ENCODE measurements around the gene INPP4B.

INPP4B gene

GRCh38 chr4:142539796-142540482 is 306.2 kb downstream of the INPP4B start:
- no peaks in the 10 kb centered on the region for H4K20me1 ChIP-seq (ENCODE audit: insufficient read depth)
- H3K9ac ChIP-seq: no peak overlapping the region
- no peaks in the 10 kb centered on the region for H3K36me3 ChIP-seq (ENCODE audit: insufficient read depth)
- no peak for TF ChIP-seq CTCF (conservative IDR thresholded peaks at IDR 0.05; ENCODE audit: low read depth, low read length)
- no peaks in the 10 kb centered on the region for H3K79me2 ChIP-seq (ENCODE audit: insufficient read depth, low read depth)
- H3K27ac ChIP-seq: no peak overlapping the region
- H3K4me2 ChIP-seq: no peak overlapping the region
- H3K4me3 ChIP-seq (IDR thresholded peaks at IDR 0.05; ENCODE audit: insufficient read depth, low read depth, low read length): no peak overlapping the region
- no peak overlapping the region for H2AFZ ChIP-seq (ENCODE audit: low read depth)
- no peaks in the 10 kb centered on the region for H3K27me3 ChIP-seq (ENCODE audit: insufficient read depth, low read depth)
- no peaks in the 10 kb centered on the region for H3K4me1 ChIP-seq (ENCODE audit: low read depth, poor library complexity, severe bottlenecking)

GRCh38 chr4:142535009-142535408 is 311.1 kb downstream of the INPP4B start:
- H3K36me3 ChIP-seq (ENCODE audit: insufficient read depth): no peaks in the 10 kb centered on the region
- TF ChIP-seq CTCF (conservative IDR thresholded peaks at IDR 0.05; ENCODE audit: low read depth, low read length): no peak
- no peaks in the 10 kb centered on the region for H3K79me2 ChIP-seq (ENCODE audit: insufficient read depth, low read depth)
- H3K4me1 ChIP-seq (ENCODE audit: low read depth, poor library complexity, severe bottlenecking): no peaks in the 10 kb centered on the region
- no peak overlapping the region for H3K4me3 ChIP-seq (IDR thresholded peaks at IDR 0.05; ENCODE audit: insufficient read depth, low read depth, low read length)
- no peak overlapping the region for H3K4me2 ChIP-seq
- H3K9ac ChIP-seq: no peak overlapping the region
- no peak overlapping the region for H2AFZ ChIP-seq (ENCODE audit: low read depth)
- no peaks in the 10 kb centered on the region for H3K27me3 ChIP-seq (ENCODE audit: insufficient read depth, low read depth)
- H3K27ac ChIP-seq: no peak overlapping the region
- H4K20me1 ChIP-seq (ENCODE audit: insufficient read depth): no peaks in the 10 kb centered on the region

GRCh38 chr4:142532054-142532453 is 314.0 kb downstream of the INPP4B start:
- H3K4me2 ChIP-seq: no peak overlapping the region
- no peaks in the 10 kb centered on the region for H3K27me3 ChIP-seq (ENCODE audit: insufficient read depth, low read depth)
- no peaks in the 10 kb centered on the region for H3K79me2 ChIP-seq (ENCODE audit: insufficient read depth, low read depth)
- H3K36me3 ChIP-seq (ENCODE audit: insufficient read depth): no peaks in the 10 kb centered on the region
- no peak overlapping the region for H2AFZ ChIP-seq (ENCODE audit: low read depth)
- no peak overlapping the region for H3K4me3 ChIP-seq (IDR thresholded peaks at IDR 0.05; ENCODE audit: insufficient read depth, low read depth, low read length)
- no peaks in the 10 kb centered on the region for H4K20me1 ChIP-seq (ENCODE audit: insufficient read depth)
- TF ChIP-seq CTCF (conservative IDR thresholded peaks at IDR 0.05; ENCODE audit: low read depth, low read length): no peak
- no peak overlapping the region for H3K27ac ChIP-seq
- H3K9ac ChIP-seq: no peak overlapping the region
- H3K4me1 ChIP-seq (ENCODE audit: low read depth, poor library complexity, severe bottlenecking): no peaks in the 10 kb centered on the region

DNA sequence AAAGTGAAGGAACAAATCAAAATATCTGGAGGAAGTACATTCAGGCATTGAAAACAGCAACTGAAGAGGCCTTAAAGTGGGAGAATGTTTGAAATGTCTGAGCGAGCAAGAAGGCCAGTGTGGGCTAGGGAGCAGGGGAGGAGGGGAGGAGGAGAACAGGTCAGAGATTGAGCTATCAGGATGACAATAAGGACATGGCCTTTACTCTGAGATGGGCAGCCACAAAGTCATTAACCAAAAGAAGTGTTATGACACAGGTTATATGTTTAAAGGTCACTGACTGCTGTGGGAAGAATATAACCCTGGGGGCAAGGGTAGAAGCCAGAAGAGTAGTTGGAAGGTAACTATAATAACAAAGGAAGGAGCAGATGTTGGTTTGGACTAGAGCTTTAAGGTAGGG is 315.4 kb downstream of the INPP4B start:
- no peak overlapping the region for H3K9ac ChIP-seq
- H3K27me3 ChIP-seq (ENCODE audit: insufficient read depth, low read depth): no peaks in the 10 kb centered on the region
- no peak overlapping the region for H3K4me3 ChIP-seq (IDR thresholded peaks at IDR 0.05; ENCODE audit: insufficient read depth, low read depth, low read length)
- H3K36me3 ChIP-seq (ENCODE audit: insufficient read depth): no peaks in the 10 kb centered on the region
- H2AFZ ChIP-seq (ENCODE audit: low read depth): no peak overlapping the region
- no peak overlapping the region for H3K4me2 ChIP-seq
- H3K27ac ChIP-seq: no peak overlapping the region
- no peaks in the 10 kb centered on the region for H3K4me1 ChIP-seq (ENCODE audit: low read depth, poor library complexity, severe bottlenecking)
- TF ChIP-seq CTCF (conservative IDR thresholded peaks at IDR 0.05; ENCODE audit: low read depth, low read length): no peak
- H3K79me2 ChIP-seq (ENCODE audit: insufficient read depth, low read depth): no peaks in the 10 kb centered on the region
- no peaks in the 10 kb centered on the region for H4K20me1 ChIP-seq (ENCODE audit: insufficient read depth)

Data from KMS-11 (cell line).